ENCODE results near the gene FUZ.

DNA sequence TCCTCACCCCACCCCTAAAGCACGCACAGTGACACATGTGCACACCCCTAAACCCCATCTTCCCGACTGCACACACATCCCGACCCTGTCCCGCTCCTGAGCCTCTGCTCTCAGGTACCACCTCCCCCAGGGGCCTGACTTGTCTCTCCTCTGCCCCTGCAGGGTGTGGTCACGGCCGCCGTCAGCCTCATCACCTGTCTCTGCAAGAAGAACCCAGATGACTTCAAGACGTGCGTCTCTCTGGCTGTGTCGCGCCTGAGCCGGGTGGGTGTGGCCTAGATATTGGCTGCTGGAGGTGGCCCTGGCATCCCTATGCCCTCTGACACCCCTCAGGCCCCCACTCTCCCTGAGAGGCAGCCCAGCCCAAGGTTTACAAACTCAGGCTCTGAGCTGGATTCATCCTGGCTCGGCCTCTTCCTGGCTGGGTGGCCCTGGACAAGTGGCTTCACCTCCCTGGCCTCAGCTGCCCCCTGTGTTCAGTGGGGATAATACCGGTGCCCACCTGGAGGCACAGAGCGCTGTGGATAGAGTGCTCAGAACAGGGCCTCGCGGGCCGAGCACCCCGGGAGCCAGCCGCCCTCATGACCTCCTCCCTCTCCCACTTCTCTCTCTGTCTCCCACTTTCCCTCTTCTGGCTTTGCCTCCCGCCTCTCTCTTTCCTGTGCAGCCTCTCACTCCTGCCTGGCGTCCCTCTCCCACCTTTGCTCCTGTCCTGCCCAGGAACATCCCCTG lies 20.1 kb downstream of the FUZ start:
- TF ChIP-seq, protein P1, sequence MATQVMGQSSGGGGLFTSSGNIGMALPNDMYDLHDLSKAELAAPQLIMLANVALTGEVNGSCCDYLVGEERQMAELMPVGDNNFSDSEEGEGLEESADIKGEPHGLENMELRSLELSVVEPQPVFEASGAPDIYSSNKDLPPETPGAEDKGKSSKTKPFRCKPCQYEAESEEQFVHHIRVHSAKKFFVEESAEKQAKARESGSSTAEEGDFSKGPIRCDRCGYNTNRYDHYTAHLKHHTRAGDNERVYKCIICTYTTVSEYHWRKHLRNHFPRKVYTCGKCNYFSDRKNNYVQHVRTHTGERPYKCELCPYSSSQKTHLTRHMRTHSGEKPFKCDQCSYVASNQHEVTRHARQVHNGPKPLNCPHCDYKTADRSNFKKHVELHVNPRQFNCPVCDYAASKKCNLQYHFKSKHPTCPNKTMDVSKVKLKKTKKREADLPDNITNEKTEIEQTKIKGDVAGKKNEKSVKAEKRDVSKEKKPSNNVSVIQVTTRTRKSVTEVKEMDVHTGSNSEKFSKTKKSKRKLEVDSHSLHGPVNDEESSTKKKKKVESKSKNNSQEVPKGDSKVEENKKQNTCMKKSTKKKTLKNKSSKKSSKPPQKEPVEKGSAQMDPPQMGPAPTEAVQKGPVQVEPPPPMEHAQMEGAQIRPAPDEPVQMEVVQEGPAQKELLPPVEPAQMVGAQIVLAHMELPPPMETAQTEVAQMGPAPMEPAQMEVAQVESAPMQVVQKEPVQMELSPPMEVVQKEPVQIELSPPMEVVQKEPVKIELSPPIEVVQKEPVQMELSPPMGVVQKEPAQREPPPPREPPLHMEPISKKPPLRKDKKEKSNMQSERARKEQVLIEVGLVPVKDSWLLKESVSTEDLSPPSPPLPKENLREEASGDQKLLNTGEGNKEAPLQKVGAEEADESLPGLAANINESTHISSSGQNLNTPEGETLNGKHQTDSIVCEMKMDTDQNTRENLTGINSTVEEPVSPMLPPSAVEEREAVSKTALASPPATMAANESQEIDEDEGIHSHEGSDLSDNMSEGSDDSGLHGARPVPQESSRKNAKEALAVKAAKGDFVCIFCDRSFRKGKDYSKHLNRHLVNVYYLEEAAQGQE (IDR thresholded peaks at IDR 0.05; ENCODE audit: borderline replicate concordance): no peak
- TF ChIP-seq POLR2AphosphoS5 (IDR thresholded peaks at IDR 0.05) (no peak), TAF1 (IDR thresholded peaks at IDR 0.05; ENCODE audit: low read depth) (no peak), RAD21 (conservative IDR thresholded peaks at IDR 0.05) (no peak), EZH2 (IDR thresholded peaks at IDR 0.05; ENCODE audit: borderline replicate concordance, insufficient read depth, low read length, poor library complexity, severe bottlenecking) (no peak), EP300 (conservative IDR thresholded peaks at IDR 0.05; ENCODE audit: poor library complexity, severe bottlenecking) (no peak), SMC3 (conservative IDR thresholded peaks at IDR 0.05; ENCODE audit: poor library complexity) (no peak), MXI1 (conservative IDR thresholded peaks at IDR 0.05; ENCODE audit: poor library complexity, severe bottlenecking) (no peak)
- TF ChIP-seq, protein P2, sequence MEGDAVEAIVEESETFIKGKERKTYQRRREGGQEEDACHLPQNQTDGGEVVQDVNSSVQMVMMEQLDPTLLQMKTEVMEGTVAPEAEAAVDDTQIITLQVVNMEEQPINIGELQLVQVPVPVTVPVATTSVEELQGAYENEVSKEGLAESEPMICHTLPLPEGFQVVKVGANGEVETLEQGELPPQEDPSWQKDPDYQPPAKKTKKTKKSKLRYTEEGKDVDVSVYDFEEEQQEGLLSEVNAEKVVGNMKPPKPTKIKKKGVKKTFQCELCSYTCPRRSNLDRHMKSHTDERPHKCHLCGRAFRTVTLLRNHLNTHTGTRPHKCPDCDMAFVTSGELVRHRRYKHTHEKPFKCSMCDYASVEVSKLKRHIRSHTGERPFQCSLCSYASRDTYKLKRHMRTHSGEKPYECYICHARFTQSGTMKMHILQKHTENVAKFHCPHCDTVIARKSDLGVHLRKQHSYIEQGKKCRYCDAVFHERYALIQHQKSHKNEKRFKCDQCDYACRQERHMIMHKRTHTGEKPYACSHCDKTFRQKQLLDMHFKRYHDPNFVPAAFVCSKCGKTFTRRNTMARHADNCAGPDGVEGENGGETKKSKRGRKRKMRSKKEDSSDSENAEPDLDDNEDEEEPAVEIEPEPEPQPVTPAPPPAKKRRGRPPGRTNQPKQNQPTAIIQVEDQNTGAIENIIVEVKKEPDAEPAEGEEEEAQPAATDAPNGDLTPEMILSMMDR (IDR thresholded peaks at IDR 0.05; ENCODE audit: poor library complexity, severe bottlenecking): no peak

Measured in neural cell (in vitro differentiated cells).